Dermis microvascular lymphatic vessel endothelial cell (primary cell): Measurements from ENCODE around the gene LTB4R. TPM values are rescaled to one million over a fixed set of nuclear protein-coding genes. Genes with fewer than 3 reads are reported as not detected.

Experiments
- DNase-seq, 2 donors: peaks; one replicate each; pipeline versions ENCODE4 v3.0.0 to v3.0.0-alpha.2; 2010; ENCODE audit warnings: low read depth in 2 of 2
- total RNA-seq: library from RNA; depleted of rRNA; stranded (reverse); fragments of >200 nt; gene quantifications from 2 replicates; pipeline ENCODE4 v1.2.1, GENCODE V29; 2014

LTB4R gene
- total RNA-seq, 1 donor from 2014 or later = 2.2 TPM

GRCh38 chr14:24322672-24323071, 11.4 kb downstream of the LTB4R start:
- DNase-seq = no peak

- DNase-seq = no peak
Measured at GRCh38 chr14:24323341-24323740, 12.0 kb downstream of the LTB4R start.

- no peak for DNase-seq
Measured at GRCh38 chr14:24324024-24324423, 12.7 kb downstream of the LTB4R start.

- DNase-seq = no peak
Measured at GRCh38 chr14:24325041-24325530, 13.8 kb downstream of the LTB4R start.

- DNase-seq = no peak
Measured at GRCh38 chr14:24325963-24326362, 14.7 kb downstream of the LTB4R start.

GRCh38 chr14:24327303-24327702, 16.0 kb downstream of the LTB4R start:
- no peak for DNase-seq

- peak in 1 of 2 donors; percentile 28 for DNase-seq
Measured at GRCh38 chr14:24327914-24328313, 16.6 kb downstream of the LTB4R start.

GRCh38 chr14:24329073-24329663, 17.9 kb downstream of the LTB4R start:
- no peak for DNase-seq

GRCh38 chr14:24329736-24330135, 18.4 kb downstream of the LTB4R start:
- no peak for DNase-seq

- no peak for DNase-seq
Measured at GRCh38 chr14:24330973-24331674, 19.8 kb downstream of the LTB4R start.

- DNase-seq = no peak
Measured at GRCh38 chr14:24331731-24332267, 20.5 kb downstream of the LTB4R start.

- DNase-seq = peak; percentile 36 to 52
Measured at GRCh38 chr14:24332268-24332993, 21.1 kb downstream of the LTB4R start.

GRCh38 chr14:24334431-24335291, 23.4 kb downstream of the LTB4R start, which contains the start of gene ADCY4:
Gene ADCY4, minus strand, starts transcription at chr14:24335071. Its CDS starts 419 bp downstream, at chr14:24334652.
- peak; percentile 36 to 69 for DNase-seq

- peak; percentile 36 to 40 for DNase-seq
Measured at GRCh38 chr14:24335461-24336171, 24.3 kb downstream of the LTB4R start.

- DNase-seq = no peak
Measured at GRCh38 chr14:24337144-24337823, 26.0 kb downstream of the LTB4R start.

- DNase-seq = no peak
Measured at GRCh38 chr14:24337824-24338175, 26.5 kb downstream of the LTB4R start.

- DNase-seq = no peak
Measured at GRCh38 chr14:24338843-24339242, 27.5 kb downstream of the LTB4R start.

GRCh38 chr14:24339284-24340151, 28.2 kb downstream of the LTB4R start, which contains the start of gene RIPK3:
Gene RIPK3, minus strand, starts transcription at chr14:24339991. Its CDS starts 165 bp downstream, at chr14:24339826.
- DNase-seq = peak in 1 of 2 donors; percentile 17

GRCh38 chr14:24340606-24341005, 29.3 kb downstream of the LTB4R start:
- no peak for DNase-seq
